H1 (cell line): ENCODE data around the gene MAGOH. TPM values are rescaled to one million over a fixed set of nuclear protein-coding genes. Genes with fewer than 3 reads are reported as not detected.

Experiments
- ASH2L ChIP-seq: fragments of 200-600, 300-600 bp; sonication (generic); IDR thresholded peaks from one replicate; pipeline ENCODE4 v1.7.1; 2017; ENCODE audit warnings: low read length
- EZH2 ChIP-seq: fragments of 200-600 bp; sonication (generic); IDR thresholded peaks from 2 replicates; pipeline ENCODE4 v1.7.1; 2012; ENCODE audit warnings: low read depth, mild to moderate bottlenecking, moderate library complexity, low read length, inconsistent platforms; ENCODE audit not compliant: severe bottlenecking
- HDAC6 ChIP-seq: IDR thresholded peaks from one replicate; pipeline ENCODE4 v1.7.1; 2012; ENCODE audit warnings: low read depth, mild to moderate bottlenecking, inconsistent platforms, low read length, moderate library complexity
- JUN ChIP-seq: IDR thresholded peaks from 2 replicates; pipeline ENCODE4 v1.6.1; 2011; ENCODE audit warnings: low read depth, mild to moderate bottlenecking, improper control_type of control experiment, low read length
- NRF1 ChIP-seq: IDR thresholded peaks from 2 replicates; pipeline ENCODE4 v1.6.1; 2011; ENCODE audit warnings: mild to moderate bottlenecking, low read depth, low read length, improper control_type of control experiment
- POU5F1 ChIP-seq: IDR thresholded peaks from 2 replicates; pipeline ENCODE4 v1.6.1; 2011; ENCODE audit warnings: low read depth, mild to moderate bottlenecking, low read length, moderate library complexity
- SRF ChIP-seq: IDR thresholded peaks from 2 replicates; pipeline ENCODE4 v1.6.1; 2011; ENCODE audit warnings: mild to moderate bottlenecking, low read depth, low read length, moderate library complexity
- polyA plus RNA-seq, 7 experiments: library from polyadenylated mRNA; depleted of rRNA in 3 of 7; stranded (reverse) in 5 of 7; unstranded in 2 of 7; fragments of >200 nt in 5 of 7; fragments of 200-250 nt in 2 of 7; gene quantifications; 1 replicate in 5 of 7; 2 replicates in 1 of 7; 4 replicates in 1 of 7; pipeline versions ENCODE4 v1.2.1 to v1.2.3, GENCODE V29; 2011 to 2013; ENCODE audit warnings: missing spikeins in 2 of 7, mixed read lengths in 2 of 7
- total RNA-seq: library from RNA; stranded (reverse); fragmentation: NEBNext Ultra II Directional; extraction: Animal tissue kit (Norgen Biotek cat#: 25700); gene quantifications from 2 replicates; pipeline ENCODE4 v1.2.1, GENCODE V29; 2021
- TF ChIP-seq, protein P1 (sequence below): fragments of 300-600 bp; sonication (generic); IDR thresholded peaks from 2 replicates; pipeline ENCODE4 v1.7.1; 2012; ENCODE audit warnings: low read length, moderate library complexity, mild to moderate bottlenecking, inconsistent platforms; ENCODE audit not compliant: insufficient replicate concordance
- TF ChIP-seq, protein P2 (sequence below): IDR thresholded peaks from 2 replicates; pipeline ENCODE4 v1.6.1; 2011; ENCODE audit warnings: low read depth, mild to moderate bottlenecking, low read length; ENCODE audit not compliant: insufficient read depth

Gene MAGOH
- total and polyA plus RNA-seq, 2 of the 8 experiments (the other 6 are each of a cell fraction or from before 2014, with no cell fraction given) = 46.9 to 74.3 TPM

DNA sequence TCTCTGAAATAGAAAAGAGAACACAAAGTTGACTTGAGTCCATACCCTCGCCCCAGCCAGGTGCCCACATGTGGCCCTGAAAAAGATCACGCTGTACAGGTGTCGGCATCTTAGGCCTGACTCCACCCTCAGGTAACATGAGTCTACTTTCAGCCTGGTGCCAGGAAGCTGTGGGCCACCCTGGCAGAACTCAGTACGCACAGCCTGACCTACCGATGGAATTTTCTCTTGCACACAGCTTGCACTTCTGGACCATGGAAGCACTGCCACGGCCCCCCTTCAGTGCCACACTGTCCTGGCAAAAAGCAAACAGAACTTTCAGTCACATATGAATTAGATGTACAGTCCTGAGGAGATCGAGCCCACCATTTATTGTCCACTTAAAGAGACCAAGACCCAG is 20.1 kb downstream of the MAGOH start (continued):
- TF ChIP-seq, protein P1, sequence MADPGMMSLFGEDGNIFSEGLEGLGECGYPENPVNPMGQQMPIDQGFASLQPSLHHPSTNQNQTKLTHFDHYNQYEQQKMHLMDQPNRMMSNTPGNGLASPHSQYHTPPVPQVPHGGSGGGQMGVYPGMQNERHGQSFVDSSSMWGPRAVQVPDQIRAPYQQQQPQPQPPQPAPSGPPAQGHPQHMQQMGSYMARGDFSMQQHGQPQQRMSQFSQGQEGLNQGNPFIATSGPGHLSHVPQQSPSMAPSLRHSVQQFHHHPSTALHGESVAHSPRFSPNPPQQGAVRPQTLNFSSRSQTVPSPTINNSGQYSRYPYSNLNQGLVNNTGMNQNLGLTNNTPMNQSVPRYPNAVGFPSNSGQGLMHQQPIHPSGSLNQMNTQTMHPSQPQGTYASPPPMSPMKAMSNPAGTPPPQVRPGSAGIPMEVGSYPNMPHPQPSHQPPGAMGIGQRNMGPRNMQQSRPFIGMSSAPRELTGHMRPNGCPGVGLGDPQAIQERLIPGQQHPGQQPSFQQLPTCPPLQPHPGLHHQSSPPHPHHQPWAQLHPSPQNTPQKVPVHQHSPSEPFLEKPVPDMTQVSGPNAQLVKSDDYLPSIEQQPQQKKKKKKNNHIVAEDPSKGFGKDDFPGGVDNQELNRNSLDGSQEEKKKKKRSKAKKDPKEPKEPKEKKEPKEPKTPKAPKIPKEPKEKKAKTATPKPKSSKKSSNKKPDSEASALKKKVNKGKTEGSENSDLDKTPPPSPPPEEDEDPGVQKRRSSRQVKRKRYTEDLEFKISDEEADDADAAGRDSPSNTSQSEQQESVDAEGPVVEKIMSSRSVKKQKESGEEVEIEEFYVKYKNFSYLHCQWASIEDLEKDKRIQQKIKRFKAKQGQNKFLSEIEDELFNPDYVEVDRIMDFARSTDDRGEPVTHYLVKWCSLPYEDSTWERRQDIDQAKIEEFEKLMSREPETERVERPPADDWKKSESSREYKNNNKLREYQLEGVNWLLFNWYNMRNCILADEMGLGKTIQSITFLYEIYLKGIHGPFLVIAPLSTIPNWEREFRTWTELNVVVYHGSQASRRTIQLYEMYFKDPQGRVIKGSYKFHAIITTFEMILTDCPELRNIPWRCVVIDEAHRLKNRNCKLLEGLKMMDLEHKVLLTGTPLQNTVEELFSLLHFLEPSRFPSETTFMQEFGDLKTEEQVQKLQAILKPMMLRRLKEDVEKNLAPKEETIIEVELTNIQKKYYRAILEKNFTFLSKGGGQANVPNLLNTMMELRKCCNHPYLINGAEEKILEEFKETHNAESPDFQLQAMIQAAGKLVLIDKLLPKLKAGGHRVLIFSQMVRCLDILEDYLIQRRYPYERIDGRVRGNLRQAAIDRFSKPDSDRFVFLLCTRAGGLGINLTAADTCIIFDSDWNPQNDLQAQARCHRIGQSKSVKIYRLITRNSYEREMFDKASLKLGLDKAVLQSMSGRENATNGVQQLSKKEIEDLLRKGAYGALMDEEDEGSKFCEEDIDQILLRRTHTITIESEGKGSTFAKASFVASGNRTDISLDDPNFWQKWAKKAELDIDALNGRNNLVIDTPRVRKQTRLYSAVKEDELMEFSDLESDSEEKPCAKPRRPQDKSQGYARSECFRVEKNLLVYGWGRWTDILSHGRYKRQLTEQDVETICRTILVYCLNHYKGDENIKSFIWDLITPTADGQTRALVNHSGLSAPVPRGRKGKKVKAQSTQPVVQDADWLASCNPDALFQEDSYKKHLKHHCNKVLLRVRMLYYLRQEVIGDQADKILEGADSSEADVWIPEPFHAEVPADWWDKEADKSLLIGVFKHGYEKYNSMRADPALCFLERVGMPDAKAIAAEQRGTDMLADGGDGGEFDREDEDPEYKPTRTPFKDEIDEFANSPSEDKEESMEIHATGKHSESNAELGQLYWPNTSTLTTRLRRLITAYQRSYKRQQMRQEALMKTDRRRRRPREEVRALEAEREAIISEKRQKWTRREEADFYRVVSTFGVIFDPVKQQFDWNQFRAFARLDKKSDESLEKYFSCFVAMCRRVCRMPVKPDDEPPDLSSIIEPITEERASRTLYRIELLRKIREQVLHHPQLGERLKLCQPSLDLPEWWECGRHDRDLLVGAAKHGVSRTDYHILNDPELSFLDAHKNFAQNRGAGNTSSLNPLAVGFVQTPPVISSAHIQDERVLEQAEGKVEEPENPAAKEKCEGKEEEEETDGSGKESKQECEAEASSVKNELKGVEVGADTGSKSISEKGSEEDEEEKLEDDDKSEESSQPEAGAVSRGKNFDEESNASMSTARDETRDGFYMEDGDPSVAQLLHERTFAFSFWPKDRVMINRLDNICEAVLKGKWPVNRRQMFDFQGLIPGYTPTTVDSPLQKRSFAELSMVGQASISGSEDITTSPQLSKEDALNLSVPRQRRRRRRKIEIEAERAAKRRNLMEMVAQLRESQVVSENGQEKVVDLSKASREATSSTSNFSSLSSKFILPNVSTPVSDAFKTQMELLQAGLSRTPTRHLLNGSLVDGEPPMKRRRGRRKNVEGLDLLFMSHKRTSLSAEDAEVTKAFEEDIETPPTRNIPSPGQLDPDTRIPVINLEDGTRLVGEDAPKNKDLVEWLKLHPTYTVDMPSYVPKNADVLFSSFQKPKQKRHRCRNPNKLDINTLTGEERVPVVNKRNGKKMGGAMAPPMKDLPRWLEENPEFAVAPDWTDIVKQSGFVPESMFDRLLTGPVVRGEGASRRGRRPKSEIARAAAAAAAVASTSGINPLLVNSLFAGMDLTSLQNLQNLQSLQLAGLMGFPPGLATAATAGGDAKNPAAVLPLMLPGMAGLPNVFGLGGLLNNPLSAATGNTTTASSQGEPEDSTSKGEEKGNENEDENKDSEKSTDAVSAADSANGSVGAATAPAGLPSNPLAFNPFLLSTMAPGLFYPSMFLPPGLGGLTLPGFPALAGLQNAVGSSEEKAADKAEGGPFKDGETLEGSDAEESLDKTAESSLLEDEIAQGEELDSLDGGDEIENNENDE = no peak
- TF ChIP-seq POU5F1 (no peak), JUN (no peak), SRF (no peak), EZH2 (no peak), NRF1 (no peak), HDAC6 (no peak), ASH2L (no peak)
- TF ChIP-seq, protein P2, sequence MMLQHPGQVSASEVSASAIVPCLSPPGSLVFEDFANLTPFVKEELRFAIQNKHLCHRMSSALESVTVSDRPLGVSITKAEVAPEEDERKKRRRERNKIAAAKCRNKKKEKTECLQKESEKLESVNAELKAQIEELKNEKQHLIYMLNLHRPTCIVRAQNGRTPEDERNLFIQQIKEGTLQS = no peak
